Measurements from ENCODE around the gene OR52A1.

The OR52A1 gene

DNA sequence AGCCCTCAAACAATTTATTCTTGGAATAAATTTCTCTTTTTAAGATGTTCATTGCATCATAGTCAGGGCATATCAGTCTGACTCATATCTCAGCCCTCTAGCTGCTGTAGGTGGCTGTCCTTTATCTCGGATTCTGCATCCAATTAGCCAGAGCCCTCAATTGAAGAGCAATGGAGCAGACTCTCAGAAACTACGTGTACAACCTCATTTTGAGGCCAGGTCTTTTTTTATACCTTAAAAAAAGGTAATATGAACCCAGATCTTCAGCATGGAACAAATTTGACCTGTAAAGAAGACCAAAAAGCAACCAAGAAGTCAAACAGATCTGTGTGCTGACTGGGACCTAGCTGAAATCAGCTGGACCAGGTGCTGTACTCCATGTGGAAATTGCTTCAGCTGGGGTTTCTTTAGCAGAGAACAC, 25.1 kb downstream of the OR52A1 start:
- Histone ChIP-seq H3K9me3 (ENCODE audit: control insufficient read depth, insufficient read depth, low read length) (no peaks in the 10 kb centered on the region), H3K27me3 (ENCODE audit: control insufficient read depth, insufficient read depth, low read length) (no peaks in the 10 kb centered on the region), H3K4me3 (ENCODE audit: low read depth, low read length) (no peak overlapping the region), H3K9ac (ENCODE audit: low read depth, low read length) (no peak overlapping the region), H3K4me1 (ENCODE audit: control insufficient read depth, insufficient read depth, low read length) (no peaks in the 10 kb centered on the region), H3K36me3 (ENCODE audit: control insufficient read depth, insufficient read depth, low read length) (no peaks in the 10 kb centered on the region)

DNA sequence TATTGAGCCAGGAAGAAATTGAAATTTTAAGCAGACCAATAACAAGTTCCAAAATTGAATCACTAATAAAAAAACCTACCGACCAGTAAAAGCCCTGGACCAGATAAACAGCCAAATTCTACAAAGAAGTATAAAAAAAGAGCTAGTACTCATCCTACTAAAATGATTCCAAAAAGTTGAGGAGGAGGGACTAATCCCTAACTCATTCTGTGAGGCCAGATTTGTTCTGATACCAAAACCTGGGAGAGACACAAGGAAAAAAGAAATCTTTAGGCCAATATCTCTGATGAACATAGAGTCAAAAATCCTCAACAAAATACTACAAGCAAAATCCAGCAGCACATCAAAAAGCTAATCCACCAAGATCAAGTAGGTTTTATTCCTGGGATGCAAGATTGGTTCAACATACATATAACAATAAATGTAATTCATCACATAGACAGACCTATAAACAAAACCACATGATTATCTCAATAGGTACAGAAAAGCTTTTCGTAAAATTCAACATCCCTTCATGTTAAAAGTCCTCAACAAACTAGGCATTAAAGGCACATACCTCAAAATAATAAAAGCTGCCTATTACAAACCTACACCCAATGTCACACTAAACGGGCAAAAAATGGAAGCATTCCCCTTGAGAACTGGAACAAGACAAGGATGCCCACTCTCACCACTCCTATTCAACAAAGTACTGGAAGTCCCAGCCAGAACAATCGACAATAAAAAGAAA, 29.5 kb downstream of the OR52A1 start:
- Histone ChIP-seq H3K36me3 (ENCODE audit: control insufficient read depth, insufficient read depth, low read length) (no peaks in the 10 kb centered on the region), H3K27me3 (ENCODE audit: control insufficient read depth, insufficient read depth, low read length) (no peaks in the 10 kb centered on the region), H3K9ac (ENCODE audit: low read depth, low read length) (no peak overlapping the region), H3K4me3 (ENCODE audit: low read depth, low read length) (no peak overlapping the region), H3K4me1 (ENCODE audit: control insufficient read depth, insufficient read depth, low read length) (no peaks in the 10 kb centered on the region), H3K9me3 (ENCODE audit: control insufficient read depth, insufficient read depth, low read length) (no peaks in the 10 kb centered on the region)

DNA sequence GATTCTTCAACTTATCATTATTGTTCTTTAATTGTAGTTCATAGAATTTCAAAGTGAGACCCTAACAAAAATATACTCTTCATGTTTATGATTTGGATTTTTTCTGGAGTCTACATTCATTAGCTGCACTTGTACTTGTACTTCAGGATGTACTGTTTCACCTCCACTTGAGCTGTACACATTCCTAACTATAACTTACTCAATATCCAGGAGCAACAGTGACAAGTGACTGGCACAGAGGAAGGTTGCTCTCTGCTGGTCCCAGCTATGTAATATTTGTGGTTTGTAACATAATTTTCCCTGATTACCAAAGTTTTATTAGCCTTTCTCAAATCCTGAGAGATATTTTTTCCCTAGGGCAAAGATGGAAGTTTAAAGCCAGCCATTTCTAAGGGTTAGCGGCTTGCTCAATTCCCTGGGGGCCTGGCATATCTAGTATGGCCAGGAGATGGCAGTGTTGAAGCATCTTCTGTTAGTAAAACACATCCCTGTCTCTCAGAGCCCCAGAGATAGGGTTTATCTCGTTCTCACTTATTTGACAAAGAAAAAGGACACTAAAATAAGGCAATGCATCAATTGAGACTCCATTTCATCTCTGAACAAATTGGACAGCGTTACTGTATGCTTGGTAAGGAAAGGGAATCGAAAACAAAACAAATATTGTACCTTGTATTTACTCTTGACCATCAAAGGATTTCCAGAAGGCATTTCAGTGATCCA, 30.6 kb downstream of the OR52A1 start:
- no peaks in the 10 kb centered on the region for H3K9me3 ChIP-seq (ENCODE audit: control insufficient read depth, insufficient read depth, low read length)
- no peaks in the 10 kb centered on the region for H3K4me1 ChIP-seq (ENCODE audit: control insufficient read depth, insufficient read depth, low read length)
- no peak overlapping the region for H3K4me3 ChIP-seq (ENCODE audit: low read depth, low read length)
- no peak overlapping the region for H3K9ac ChIP-seq (ENCODE audit: low read depth, low read length)
- no peaks in the 10 kb centered on the region for H3K27me3 ChIP-seq (ENCODE audit: control insufficient read depth, insufficient read depth, low read length)
- no peaks in the 10 kb centered on the region for H3K36me3 ChIP-seq (ENCODE audit: control insufficient read depth, insufficient read depth, low read length)

DNA sequence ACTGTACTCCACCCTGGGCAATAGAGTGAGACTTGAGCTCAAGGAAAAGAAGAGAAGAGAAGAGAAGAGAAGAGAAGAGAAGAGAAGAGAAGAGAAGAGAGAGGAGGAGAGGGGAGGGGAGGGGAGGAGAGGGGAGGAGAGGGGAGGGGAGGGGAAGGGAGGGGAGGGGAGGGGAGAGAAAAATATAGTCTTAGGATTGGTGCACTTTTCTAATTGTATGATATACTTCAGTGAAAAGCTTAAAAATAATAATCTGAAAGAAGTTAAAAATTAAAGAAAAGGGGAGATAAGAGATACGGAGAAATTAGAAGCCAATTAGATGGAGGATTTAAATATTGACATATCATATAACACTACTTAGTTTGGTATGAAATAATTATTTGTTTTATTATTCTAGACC, 35.7 kb downstream of the OR52A1 start:
- no peaks in the 10 kb centered on the region for H3K4me1 ChIP-seq (ENCODE audit: control insufficient read depth, insufficient read depth, low read length)
- H3K27me3 ChIP-seq (ENCODE audit: control insufficient read depth, insufficient read depth, low read length), result no peaks in the 10 kb centered on the region
- no peaks in the 10 kb centered on the region for H3K9me3 ChIP-seq (ENCODE audit: control insufficient read depth, insufficient read depth, low read length)
- H3K9ac ChIP-seq (ENCODE audit: low read depth, low read length), result no peak overlapping the region
- no peaks in the 10 kb centered on the region for H3K36me3 ChIP-seq (ENCODE audit: control insufficient read depth, insufficient read depth, low read length)
- H3K4me3 ChIP-seq (ENCODE audit: low read depth, low read length), result no peak overlapping the region

DNA sequence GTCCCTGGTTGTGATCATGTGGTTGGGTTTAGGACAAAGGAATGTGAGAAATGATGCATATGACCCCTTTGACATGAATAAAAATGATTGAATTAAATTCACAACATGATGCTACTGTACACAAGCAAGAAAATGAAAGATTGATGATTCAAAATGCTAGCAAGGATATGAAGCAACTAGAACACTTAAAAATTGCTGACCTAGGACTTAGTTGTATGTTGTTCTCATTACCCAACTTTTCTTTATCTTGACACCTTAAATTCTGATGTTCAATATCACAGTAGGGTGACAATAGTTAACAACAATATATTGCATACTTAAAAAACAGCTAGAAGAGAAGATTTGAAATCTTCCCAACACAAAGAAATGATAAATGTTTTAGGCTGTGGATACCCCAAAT, 37.0 kb downstream of the OR52A1 start:
- Histone ChIP-seq H3K4me1 (ENCODE audit: control insufficient read depth, insufficient read depth, low read length) (no peaks in the 10 kb centered on the region), H3K9ac (ENCODE audit: low read depth, low read length) (no peak overlapping the region), H3K27me3 (ENCODE audit: control insufficient read depth, insufficient read depth, low read length) (no peaks in the 10 kb centered on the region), H3K9me3 (ENCODE audit: control insufficient read depth, insufficient read depth, low read length) (no peaks in the 10 kb centered on the region), H3K36me3 (ENCODE audit: control insufficient read depth, insufficient read depth, low read length) (no peaks in the 10 kb centered on the region), H3K4me3 (ENCODE audit: low read depth, low read length) (no peak overlapping the region)

DNA sequence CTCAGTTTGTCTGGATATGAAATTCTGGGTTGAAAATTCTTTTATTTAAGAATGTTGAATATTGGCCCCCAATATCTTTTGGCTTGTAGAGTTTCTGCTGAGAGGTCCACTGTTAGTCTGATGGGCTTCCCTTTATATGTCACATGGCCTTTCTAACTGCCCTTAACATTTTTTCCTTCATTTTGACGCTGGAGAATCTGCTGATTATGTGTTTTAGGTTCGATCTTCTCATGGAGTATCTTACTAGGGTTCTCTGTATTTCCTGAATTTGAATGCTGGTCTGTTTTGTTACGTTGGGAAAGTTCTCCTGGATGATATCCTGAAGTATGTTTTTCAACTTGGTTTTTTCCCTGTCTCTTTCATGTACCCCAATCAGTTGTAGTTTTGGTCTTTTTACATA, 39.2 kb downstream of the OR52A1 start:
- Histone ChIP-seq H3K9me3 (ENCODE audit: control insufficient read depth, insufficient read depth, low read length) (no peaks in the 10 kb centered on the region), H3K36me3 (ENCODE audit: control insufficient read depth, insufficient read depth, low read length) (no peaks in the 10 kb centered on the region), H3K9ac (ENCODE audit: low read depth, low read length) (no peak overlapping the region), H3K27me3 (ENCODE audit: control insufficient read depth, insufficient read depth, low read length) (no peaks in the 10 kb centered on the region), H3K4me1 (ENCODE audit: control insufficient read depth, insufficient read depth, low read length) (no peaks in the 10 kb centered on the region), H3K4me3 (ENCODE audit: low read depth, low read length) (no peak overlapping the region)

DNA sequence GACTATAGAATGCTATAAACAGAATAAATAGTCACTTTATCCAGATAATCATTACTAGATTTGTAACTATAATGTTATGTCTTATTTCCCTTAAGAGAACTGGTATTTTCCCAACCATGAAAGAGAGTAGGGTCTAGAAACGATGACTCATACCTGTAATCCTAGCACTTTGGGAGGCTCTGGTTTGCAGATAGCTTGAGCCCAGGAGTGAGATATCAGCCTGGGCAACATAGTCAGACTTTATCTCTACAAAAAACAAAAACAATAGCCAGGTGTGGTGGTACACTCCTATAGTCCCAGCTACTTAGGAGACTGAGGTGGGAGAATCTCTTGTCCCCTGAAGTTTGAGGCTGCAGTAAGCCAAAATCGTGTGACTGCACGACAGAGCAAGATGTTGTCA, 47.3 kb downstream of the OR52A1 start:
- Histone ChIP-seq H3K4me1 (ENCODE audit: control insufficient read depth, insufficient read depth, low read length) (no peaks in the 10 kb centered on the region), H3K9me3 (ENCODE audit: control insufficient read depth, insufficient read depth, low read length) (no peaks in the 10 kb centered on the region), H3K36me3 (ENCODE audit: control insufficient read depth, insufficient read depth, low read length) (no peaks in the 10 kb centered on the region), H3K4me3 (ENCODE audit: low read depth, low read length) (no peak overlapping the region), H3K9ac (ENCODE audit: low read depth, low read length) (no peak overlapping the region), H3K27me3 (ENCODE audit: control insufficient read depth, insufficient read depth, low read length) (no peaks in the 10 kb centered on the region)

DNA sequence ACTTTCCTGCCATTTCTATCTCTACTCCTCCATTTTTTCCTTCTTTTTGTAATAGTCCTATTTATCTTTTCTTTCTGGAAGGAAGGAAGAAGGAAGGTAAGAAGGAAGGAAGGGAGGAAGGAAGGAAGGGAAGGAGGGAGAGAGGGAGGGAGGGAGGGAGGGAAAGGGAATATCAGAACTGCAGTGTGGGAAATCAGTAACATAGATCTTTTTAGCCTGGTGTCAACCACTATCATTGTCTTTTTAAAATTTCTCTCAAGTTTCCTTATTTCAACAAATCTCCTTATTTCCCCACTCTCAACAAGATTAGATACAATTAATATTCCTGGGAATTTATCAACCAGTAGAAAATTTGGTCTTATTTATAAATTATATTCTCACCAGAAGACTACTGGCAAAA, 51.5 kb downstream of the OR52A1 start:
- Histone ChIP-seq H3K9me3 (ENCODE audit: control insufficient read depth, insufficient read depth, low read length) (no peaks in the 10 kb centered on the region), H3K4me3 (ENCODE audit: low read depth, low read length) (no peak overlapping the region), H3K36me3 (ENCODE audit: control insufficient read depth, insufficient read depth, low read length) (no peaks in the 10 kb centered on the region), H3K4me1 (ENCODE audit: control insufficient read depth, insufficient read depth, low read length) (no peaks in the 10 kb centered on the region), H3K27me3 (ENCODE audit: control insufficient read depth, insufficient read depth, low read length) (no peaks in the 10 kb centered on the region), H3K9ac (ENCODE audit: low read depth, low read length) (no peak overlapping the region)

DNA sequence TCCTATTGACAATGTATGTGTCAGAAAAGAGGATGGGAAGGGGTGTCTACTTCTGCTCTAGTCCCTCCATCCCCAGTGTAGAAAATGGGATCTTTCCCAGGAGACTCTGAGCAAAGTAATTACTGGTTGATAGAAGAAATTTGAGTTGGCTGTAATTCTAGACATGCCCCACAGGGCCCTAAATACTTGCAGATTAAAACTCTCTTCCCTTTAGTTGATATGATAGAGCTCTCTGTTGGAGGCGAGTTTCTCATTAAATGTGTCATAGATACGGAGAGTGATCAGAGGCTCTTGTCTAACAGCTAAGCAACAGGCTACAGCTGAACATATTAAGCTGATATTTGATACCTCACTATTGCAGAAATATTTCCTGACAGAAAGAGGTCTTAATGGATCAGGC, 52.3 kb downstream of the OR52A1 start:
- Histone ChIP-seq H3K27me3 (ENCODE audit: control insufficient read depth, insufficient read depth, low read length) (no peaks in the 10 kb centered on the region), H3K4me1 (ENCODE audit: control insufficient read depth, insufficient read depth, low read length) (no peaks in the 10 kb centered on the region), H3K4me3 (ENCODE audit: low read depth, low read length) (no peak overlapping the region), H3K9ac (ENCODE audit: low read depth, low read length) (no peak overlapping the region), H3K36me3 (ENCODE audit: control insufficient read depth, insufficient read depth, low read length) (no peaks in the 10 kb centered on the region), H3K9me3 (ENCODE audit: control insufficient read depth, insufficient read depth, low read length) (no peaks in the 10 kb centered on the region)

DNA sequence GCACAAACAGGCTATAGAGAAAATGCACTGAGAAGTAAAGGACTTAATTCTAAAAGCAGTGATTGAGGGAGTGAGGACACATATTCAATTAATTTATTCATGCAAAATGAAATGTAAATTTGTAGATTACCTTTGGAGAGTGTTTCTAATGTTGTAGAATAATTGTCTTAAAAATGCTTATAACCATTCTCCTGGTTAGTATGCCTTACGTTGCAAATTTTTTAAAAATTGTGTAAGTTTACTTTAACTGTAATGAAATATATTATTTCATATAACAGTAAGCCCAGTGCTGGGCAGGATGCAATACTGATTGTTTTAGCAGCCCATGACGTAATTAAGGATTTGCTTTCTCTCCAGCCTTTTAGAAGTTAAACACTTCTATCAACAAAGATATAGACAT, 58.5 kb downstream of the OR52A1 start:
- no peaks in the 10 kb centered on the region for H3K27me3 ChIP-seq (ENCODE audit: control insufficient read depth, insufficient read depth, low read length)
- H3K9ac ChIP-seq (ENCODE audit: low read depth, low read length), result no peak overlapping the region
- no peaks in the 10 kb centered on the region for H3K36me3 ChIP-seq (ENCODE audit: control insufficient read depth, insufficient read depth, low read length)

More for the DNA sequence above, 58.5 kb downstream of the OR52A1 start:
- no peak overlapping the region for H3K4me3 ChIP-seq (ENCODE audit: low read depth, low read length)
- H3K9me3 ChIP-seq (ENCODE audit: control insufficient read depth, insufficient read depth, low read length), result no peaks in the 10 kb centered on the region
- H3K4me1 ChIP-seq (ENCODE audit: control insufficient read depth, insufficient read depth, low read length), result no peaks in the 10 kb centered on the region

All from iPS-15b (cell line).